Muscle layer of duodenum (tissue), 2 donors: ENCODE data around the gene MATCAP1.
A peak's percentile ranks its signal among the peaks of the same experiment; 100 is the strongest.

Experiments
- H3K27ac ChIP-seq: one replicate; pipeline ENCODE4 v1.7.0; 2013; ENCODE audit warnings: mild to moderate bottlenecking, low read length
- H3K27me3 ChIP-seq: one replicate; pipeline ENCODE4 v1.7.0; 2013; ENCODE audit warnings: low read depth, mild to moderate bottlenecking, control low read depth, low read length
- H3K36me3 ChIP-seq, 2 donors: one replicate each; pipeline ENCODE4 v1.7.0; 2013; ENCODE audit warnings: low read length in 2 of 2, control low read depth in 1 of 2, mild to moderate bottlenecking in 1 of 2; ENCODE audit not compliant: insufficient read depth in 2 of 2, control insufficient read depth in 1 of 2
- H3K4me1 ChIP-seq, 2 donors: one replicate each; pipeline ENCODE4 v1.7.0; 2013; ENCODE audit warnings: low read length in 2 of 2, mild to moderate bottlenecking in 2 of 2, control low read depth in 1 of 2, moderate library complexity in 1 of 2; ENCODE audit not compliant: insufficient read depth in 2 of 2, control insufficient read depth in 1 of 2
- H3K4me3 ChIP-seq, 2 donors: one replicate each; pipeline ENCODE4 v1.7.0; 2013; ENCODE audit warnings: low read length in 2 of 2, low read depth in 1 of 2, mild to moderate bottlenecking in 1 of 2
- H3K9me3 ChIP-seq, 2 donors: one replicate each; pipeline ENCODE4 v1.7.0; 2013; ENCODE audit warnings: low read length in 2 of 2, control low read depth in 1 of 2, mild to moderate bottlenecking in 1 of 2; ENCODE audit not compliant: control insufficient read depth in 1 of 2
- donor health status: healthy.

Gene MATCAP1

GRCh38 chr16:67206129-67206837 lies 22.5 kb upstream of the MATCAP1 start:
- Histone ChIP-seq H3K9me3 (no peaks in the 10 kb centered on the region), H3K4me3 (no peak overlapping the region), H3K36me3 (peaks cover 4 to 9% of the 10 kb centered on the region in 2 donors), H3K4me1 (no peaks in the 10 kb centered on the region), H3K27me3 (no peaks in the 10 kb centered on the region), H3K27ac (no peak overlapping the region)

GRCh38 chr16:67204076-67204475 lies 20.3 kb upstream of the MATCAP1 start:
- Histone ChIP-seq H3K9me3 (no peaks in the 10 kb centered on the region), H3K4me3 (no peak overlapping the region), H3K4me1 (peaks cover 0 to 2% of the 10 kb centered on the region in 2 donors), H3K27me3 (no peaks in the 10 kb centered on the region), H3K27ac (no peak overlapping the region), H3K36me3 (peaks cover 0 to 9% of the 10 kb centered on the region in 2 donors)

- peaks cover 1 to 14% of the 10 kb centered on the region in 2 donors for H3K36me3 ChIP-seq
Measured at GRCh38 chr16:67202956-67203493, 19.3 kb upstream of the MATCAP1 start.

GRCh38 chr16:67202426-67202825 lies 18.7 kb upstream of the MATCAP1 start:
- Histone ChIP-seq H3K36me3 (peaks cover 7 to 20% of the 10 kb centered on the region in 2 donors), H3K4me3 (no peak overlapping the region), H3K27ac (no peak overlapping the region), H3K9me3 (no peaks in the 10 kb centered on the region), H3K4me1 (peaks cover 0 to 11% of the 10 kb centered on the region in 2 donors), H3K27me3 (no peaks in the 10 kb centered on the region)

More at GRCh38 chr16:67202956-67203493, 19.3 kb upstream of the MATCAP1 start:
- no peaks in the 10 kb centered on the region for H3K27me3 ChIP-seq
- H3K9me3 ChIP-seq: no peaks in the 10 kb centered on the region
- H3K4me1 ChIP-seq: peaks cover 0 to 11% of the 10 kb centered on the region in 2 donors
- no peak overlapping the region for H3K27ac ChIP-seq
- H3K4me3 ChIP-seq: no peak overlapping the region

- H3K36me3 ChIP-seq: peaks cover 15 to 28% of the 10 kb centered on the region in 2 donors
- H3K27ac ChIP-seq: no peak overlapping the region
- no peaks in the 10 kb centered on the region for H3K9me3 ChIP-seq
- H3K4me1 ChIP-seq: peaks cover 0 to 11% of the 10 kb centered on the region in 2 donors
- H3K27me3 ChIP-seq: no peaks in the 10 kb centered on the region
- no peak overlapping the region for H3K4me3 ChIP-seq
Measured at GRCh38 chr16:67201411-67202345, 17.9 kb upstream of the MATCAP1 start.

GRCh38 chr16:67200491-67200890 lies 16.7 kb upstream of the MATCAP1 start:
- H3K27ac ChIP-seq: no peak overlapping the region
- no peaks in the 10 kb centered on the region for H3K27me3 ChIP-seq
- H3K4me3 ChIP-seq: no peak overlapping the region
- H3K36me3 ChIP-seq: peaks cover 27 to 39% of the 10 kb centered on the region in 2 donors
- H3K9me3 ChIP-seq: no peaks in the 10 kb centered on the region
- H3K4me1 ChIP-seq: peaks cover 0 to 11% of the 10 kb centered on the region in 2 donors

- H3K9me3 ChIP-seq: no peaks in the 10 kb centered on the region
- H3K27ac ChIP-seq: no peak overlapping the region
- H3K4me1 ChIP-seq: peaks cover 0 to 11% of the 10 kb centered on the region in 2 donors
- no peaks in the 10 kb centered on the region for H3K27me3 ChIP-seq
- H3K4me3 ChIP-seq: peak overlapping the region in 1 of 2 donors; percentile 11
- peaks cover 34 to 46% of the 10 kb centered on the region in 2 donors for H3K36me3 ChIP-seq
Measured at GRCh38 chr16:67199808-67200198, 16.0 kb upstream of the MATCAP1 start.

GRCh38 chr16:67199011-67199807 lies 15.4 kb upstream of the MATCAP1 start, which contains the start of gene ELMO3:
ELMO3 (plus strand) TSS chr16:67199131; CDS start chr16:67199327, 196 bp downstream.
- Histone ChIP-seq H3K36me3 (peaks cover 40 to 52% of the 10 kb centered on the region in 2 donors), H3K27me3 (no peaks in the 10 kb centered on the region), H3K27ac (peak within 1 kb of the TSS; percentile 56), H3K9me3 (no peaks in the 10 kb centered on the region), H3K4me1 (peaks cover 0 to 13% of the 10 kb centered on the region in 2 donors), H3K4me3 (peak within 1 kb of the TSS in 1 of 2 donors; percentile 11)

- Histone ChIP-seq H3K4me3 (no peak overlapping the region), H3K27me3 (no peaks in the 10 kb centered on the region), H3K27ac (peak overlapping the region; percentile 56), H3K36me3 (peaks cover 46 to 58% of the 10 kb centered on the region in 2 donors), H3K4me1 (peaks cover 8 to 22% of the 10 kb centered on the region in 2 donors), H3K9me3 (no peaks in the 10 kb centered on the region)
Measured at GRCh38 chr16:67198238-67198734, 14.5 kb upstream of the MATCAP1 start.

GRCh38 chr16:67197704-67198103 lies 13.9 kb upstream of the MATCAP1 start:
- H3K27me3 ChIP-seq: no peaks in the 10 kb centered on the region
- H3K4me1 ChIP-seq: peaks cover 13 to 27% of the 10 kb centered on the region in 2 donors
- H3K36me3 ChIP-seq: peaks cover 46 to 54% of the 10 kb centered on the region in 2 donors
- no peak overlapping the region for H3K27ac ChIP-seq
- H3K9me3 ChIP-seq: no peaks in the 10 kb centered on the region
- no peak overlapping the region for H3K4me3 ChIP-seq
